Measurements from ENCODE around the gene APOL4.

The APOL4 gene

DNA sequence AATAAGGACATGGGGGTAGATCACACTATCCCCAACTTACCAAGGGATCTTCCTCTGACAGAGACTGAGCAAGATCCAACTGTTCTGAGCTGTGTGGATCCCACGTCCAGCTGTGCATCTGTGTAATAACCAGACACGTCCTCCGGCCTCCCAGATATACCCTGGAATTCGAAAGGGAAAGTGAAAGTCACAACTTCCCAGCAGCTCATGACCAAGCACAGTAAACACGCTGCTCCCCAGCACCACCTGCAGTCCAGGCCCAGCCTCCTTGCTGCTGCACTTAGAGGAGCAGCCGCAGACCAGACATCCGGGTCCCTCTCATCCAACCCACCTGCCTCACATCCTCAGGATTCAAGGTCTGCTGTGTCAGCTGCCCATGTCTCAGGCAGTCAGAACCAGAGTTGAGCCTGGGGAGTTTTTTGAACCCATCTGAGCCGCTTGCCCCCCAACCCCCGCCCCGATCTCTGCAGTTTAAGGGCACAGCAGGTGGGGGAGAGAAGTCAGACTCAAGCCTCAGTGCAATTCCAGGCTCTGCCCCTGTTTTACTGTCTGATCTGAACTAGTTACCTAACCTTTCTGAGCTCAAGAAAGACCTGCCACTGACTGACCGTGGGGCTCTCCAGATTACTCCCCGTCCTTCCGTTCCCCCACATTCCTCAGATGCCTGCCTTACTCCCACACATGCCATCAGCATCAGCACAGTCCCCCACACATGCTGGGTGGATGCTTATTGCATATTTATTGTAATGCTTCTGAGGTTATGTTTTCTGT lies 38.0 kb upstream of the APOL4 start, which contains the start of gene APOL2:
TSS of gene APOL2 (minus strand) at position 127 of the 771 bp plus-strand sequence. CDS start 6,365 bp downstream, outside the sequence.
- peak within 1 kb of the TSS; percentile 67 for H3K27ac ChIP-seq
- H3K9me3 ChIP-seq (ENCODE audit: low read depth, low read length) = no peaks in the 10 kb centered on the region
- H3K4me3 ChIP-seq = peak within 1 kb of the TSS; percentile 85
- H3K36me3 ChIP-seq (ENCODE audit: insufficient read depth, low read length) = peaks cover 6% of the 10 kb centered on the region; the same call in 1 of the 2 replicates
- DNase-seq (ENCODE audit: low read depth, low spot score) = peak; percentile 24
- peak within 1 kb of the TSS; percentile 79 for H3K9ac ChIP-seq (ENCODE audit: insufficient read length)
- peak; percentile 70 for TF ChIP-seq FOXP2 (optimal IDR thresholded peaks at IDR 0.05; ENCODE audit: control extremely low read depth, extremely low read length, insufficient read depth)
- TF ChIP-seq POLR2AphosphoS5 (IDR thresholded peaks at IDR 0.05; ENCODE audit: borderline replicate concordance, low read depth, low read length) = no peak; the same call in 1 of the 2 replicates

DNA sequence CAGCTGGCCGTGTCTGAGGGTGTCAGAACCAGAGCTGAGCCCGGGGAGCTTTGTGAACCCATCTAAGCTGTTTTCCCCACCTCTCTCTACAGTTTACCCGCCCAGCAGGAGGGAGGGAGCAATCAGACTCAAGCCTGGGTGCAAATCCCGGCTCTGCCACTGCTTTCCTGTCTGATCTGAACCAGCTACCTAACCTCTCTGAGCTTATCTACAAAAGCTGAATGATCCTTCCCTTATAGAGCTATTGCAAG lies 37.5 kb upstream of the APOL4 start:
- no peak for DNase-seq (ENCODE audit: low read depth, low spot score)

DNA sequence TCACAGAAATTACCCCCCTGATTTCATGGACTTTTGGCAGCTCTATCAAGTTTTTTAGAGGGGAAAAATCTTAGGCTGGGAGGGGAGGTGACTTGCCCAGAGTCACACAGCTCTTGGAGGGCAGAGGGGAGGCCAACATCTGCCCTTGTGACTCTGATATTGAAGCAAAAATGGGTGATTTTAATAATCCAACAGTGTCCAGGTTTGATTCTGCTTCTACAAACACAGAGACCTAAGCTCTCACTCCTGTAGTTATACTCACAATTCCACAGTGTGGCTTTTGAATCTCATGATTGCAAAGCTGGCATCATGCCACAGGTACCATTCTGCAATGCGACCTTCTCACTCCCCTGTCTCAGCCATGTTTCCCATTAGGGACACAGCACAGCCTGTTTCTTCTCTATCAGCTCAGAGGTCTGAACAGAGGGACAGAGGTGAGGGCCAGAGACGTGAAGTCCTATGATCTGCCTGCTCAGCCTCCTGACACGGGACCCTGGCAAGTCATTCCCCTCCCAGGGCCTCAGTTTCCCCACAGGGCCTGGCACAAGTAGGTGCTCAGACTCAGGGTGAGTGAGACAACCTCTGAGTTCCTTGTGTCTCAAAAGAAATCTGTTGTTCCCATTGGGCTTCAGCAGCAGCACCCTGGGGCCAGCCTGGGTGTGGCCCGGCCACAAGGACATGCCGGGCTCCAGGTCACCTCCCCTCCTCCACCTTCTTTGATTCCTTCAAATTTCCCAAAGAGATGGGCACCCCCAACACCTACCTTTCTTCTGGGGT lies 37.0 kb upstream of the APOL4 start:
- DNase-seq (ENCODE audit: low read depth, low spot score) = no peak
- Histone ChIP-seq H3K4me3 (peak overlapping the region; percentile 85), H3K36me3 (ENCODE audit: insufficient read depth, low read length) (peaks cover 6% of the 10 kb centered on the region; the same call in 1 of the 2 replicates), H3K9ac (ENCODE audit: insufficient read length) (peak overlapping the region; percentile 79), H3K9me3 (ENCODE audit: low read depth, low read length) (no peaks in the 10 kb centered on the region), H3K27ac (peak overlapping the region; percentile 67)
- TF ChIP-seq FOXP2 (optimal IDR thresholded peaks at IDR 0.05; ENCODE audit: control extremely low read depth, extremely low read length, insufficient read depth) (no peak), POLR2AphosphoS5 (IDR thresholded peaks at IDR 0.05; ENCODE audit: borderline replicate concordance, low read depth, low read length) (no peak), EZH2 (IDR thresholded peaks at IDR 0.05) (no peak)

More for the DNA sequence above, 37.5 kb upstream of the APOL4 start:
- Histone ChIP-seq H3K36me3 (ENCODE audit: insufficient read depth, low read length) (peaks cover 6% of the 10 kb centered on the region; the same call in 1 of the 2 replicates), H3K27ac (peak overlapping the region; percentile 67), H3K4me3 (peak overlapping the region; percentile 85), H3K9me3 (ENCODE audit: low read depth, low read length) (no peaks in the 10 kb centered on the region), H3K9ac (ENCODE audit: insufficient read length) (peak overlapping the region; percentile 79)
- no peak for TF ChIP-seq EZH2 (IDR thresholded peaks at IDR 0.05)
- TF ChIP-seq FOXP2 (optimal IDR thresholded peaks at IDR 0.05; ENCODE audit: control extremely low read depth, extremely low read length, insufficient read depth) = no peak
- no peak for TF ChIP-seq POLR2AphosphoS5 (IDR thresholded peaks at IDR 0.05; ENCODE audit: borderline replicate concordance, low read depth, low read length)

DNA sequence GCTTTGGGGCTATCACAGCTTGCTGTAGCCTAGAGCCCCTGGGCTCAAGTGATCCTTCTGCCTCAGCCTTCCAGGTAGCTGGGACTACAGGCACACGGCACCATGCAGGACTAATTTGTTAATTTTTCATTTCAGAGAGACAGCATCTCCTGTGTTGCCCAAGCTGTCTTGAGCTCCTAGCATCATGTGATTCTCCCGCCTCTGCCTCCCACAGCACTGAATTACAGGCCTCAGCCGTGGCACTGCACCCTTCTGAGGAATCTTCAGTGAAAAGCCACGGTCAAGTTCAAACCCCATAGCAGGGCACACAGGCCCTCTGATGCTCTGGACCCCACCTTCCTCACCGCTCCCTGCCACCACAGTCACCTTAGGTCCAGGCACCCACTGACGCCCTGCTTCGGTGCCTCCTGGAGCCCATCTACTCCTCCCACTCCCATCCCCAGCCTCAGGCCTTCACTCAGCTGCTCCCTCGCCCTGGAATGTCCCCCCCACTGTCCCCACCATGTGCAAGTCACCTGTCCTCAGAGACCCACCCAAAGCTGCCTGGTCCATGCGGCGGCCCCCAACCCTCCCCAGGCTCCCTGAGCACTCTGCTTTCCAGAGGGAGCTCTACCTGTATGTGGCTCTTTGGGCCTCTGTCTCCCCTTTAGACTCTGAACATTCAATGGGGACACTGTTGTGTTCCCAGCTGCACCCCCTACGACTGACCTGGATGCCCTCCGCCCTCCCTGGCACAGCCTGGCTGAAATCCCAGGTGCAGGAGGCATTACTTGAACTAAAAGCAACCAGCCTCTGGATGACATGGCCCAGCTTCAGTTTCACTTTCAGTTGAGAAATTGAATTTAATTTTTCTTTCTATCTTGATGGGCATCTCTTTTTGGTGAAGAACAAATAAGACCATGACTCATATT lies 36.1 kb upstream of the APOL4 start:
- H3K27ac ChIP-seq = no peak overlapping the region
- DNase-seq (ENCODE audit: low read depth, low spot score) = no peak
- no peaks in the 10 kb centered on the region for H3K9me3 ChIP-seq (ENCODE audit: low read depth, low read length)
- H3K9ac ChIP-seq (ENCODE audit: insufficient read length) = no peak overlapping the region
- TF ChIP-seq EZH2 (IDR thresholded peaks at IDR 0.05) = no peak
- TF ChIP-seq POLR2AphosphoS5 (IDR thresholded peaks at IDR 0.05; ENCODE audit: borderline replicate concordance, low read depth, low read length) = no peak
- no peak for TF ChIP-seq FOXP2 (optimal IDR thresholded peaks at IDR 0.05; ENCODE audit: control extremely low read depth, extremely low read length, insufficient read depth)
- peaks cover 6% of the 10 kb centered on the region; the same call in 1 of the 2 replicates for H3K36me3 ChIP-seq (ENCODE audit: insufficient read depth, low read length)
- peak overlapping the region; percentile 85; the same call in 1 of the 2 replicates for H3K4me3 ChIP-seq

DNA sequence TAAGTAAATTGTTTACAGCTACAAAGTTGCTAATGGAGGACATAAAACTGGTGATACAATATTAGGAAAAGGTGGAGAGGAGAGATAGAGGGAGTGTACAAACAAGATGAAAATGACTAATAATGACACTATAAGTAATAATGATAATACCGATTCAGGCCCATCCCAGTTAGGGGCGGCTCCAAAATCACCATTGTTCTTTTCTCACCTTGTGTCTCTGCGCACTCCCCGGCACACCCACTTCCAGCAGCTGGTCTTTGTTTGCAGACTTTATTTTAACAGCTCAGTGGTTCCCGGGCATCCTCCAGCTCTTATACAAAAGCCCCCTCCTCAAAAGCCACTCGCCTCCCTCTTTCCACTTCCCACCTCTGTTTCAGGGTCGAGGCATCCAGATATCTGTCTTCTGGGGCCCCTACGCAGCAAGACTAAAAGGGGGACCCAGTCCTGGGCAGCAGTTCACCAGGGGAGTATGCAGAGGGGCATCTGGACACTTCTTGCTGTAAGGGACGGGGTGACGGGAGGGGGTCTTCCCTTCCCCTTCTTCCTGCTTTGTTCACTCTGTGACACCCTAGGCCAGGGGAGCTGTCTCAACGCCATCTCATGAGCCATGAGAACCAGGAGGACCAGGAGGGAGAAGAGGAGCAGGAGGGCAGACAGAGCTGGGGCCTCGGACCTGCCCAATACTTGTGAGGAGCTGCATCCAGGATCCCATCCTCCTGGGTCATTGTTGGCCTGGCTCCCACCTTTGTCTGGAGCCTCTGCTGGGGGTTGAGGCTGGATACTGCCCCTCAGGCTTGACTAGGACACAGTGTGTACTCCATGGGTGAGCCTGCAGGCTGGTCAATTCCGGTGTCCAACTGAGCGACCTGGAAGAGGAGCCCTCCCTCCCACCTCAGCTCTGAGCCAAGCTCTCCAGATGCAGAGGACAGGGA lies 35.0 kb upstream of the APOL4 start:
- H3K36me3 ChIP-seq (ENCODE audit: insufficient read depth, low read length) = peaks cover 6% of the 10 kb centered on the region; the same call in 1 of the 2 replicates
- no peak overlapping the region for H3K9ac ChIP-seq (ENCODE audit: insufficient read length)

DNA sequence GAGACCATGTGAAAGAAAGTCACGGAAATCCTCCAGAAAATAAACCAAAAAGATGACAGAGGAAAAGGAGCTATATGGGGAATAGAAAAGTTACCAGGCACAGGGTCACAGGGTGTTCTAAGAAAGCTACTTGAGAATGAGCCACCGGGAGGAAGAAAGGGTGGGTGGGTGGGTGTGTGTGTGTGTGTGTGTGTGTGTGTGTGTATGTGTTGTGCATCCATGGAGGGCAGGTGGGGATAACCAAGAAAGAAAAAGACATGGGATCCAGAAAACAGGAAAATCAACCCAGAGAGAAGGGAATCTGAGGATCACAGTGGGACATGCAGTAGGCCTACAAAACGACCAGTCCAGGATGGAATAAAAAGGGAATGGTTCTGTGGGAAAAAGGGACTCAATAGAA lies 34.0 kb upstream of the APOL4 start:
- no peak overlapping the region for H3K27ac ChIP-seq
- H3K36me3 ChIP-seq (ENCODE audit: insufficient read depth, low read length) = peaks cover 6% of the 10 kb centered on the region; the same call in 1 of the 2 replicates
- no peak overlapping the region for H3K4me3 ChIP-seq
- H3K9ac ChIP-seq (ENCODE audit: insufficient read length) = no peak overlapping the region
- H3K9me3 ChIP-seq (ENCODE audit: low read depth, low read length) = no peaks in the 10 kb centered on the region
- DNase-seq (ENCODE audit: low read depth, low spot score) = no peak
- TF ChIP-seq FOXP2 (optimal IDR thresholded peaks at IDR 0.05; ENCODE audit: control extremely low read depth, extremely low read length, insufficient read depth) (no peak), POLR2AphosphoS5 (IDR thresholded peaks at IDR 0.05; ENCODE audit: borderline replicate concordance, low read depth, low read length) (no peak)

More for the DNA sequence above, 35.0 kb upstream of the APOL4 start:
- Histone ChIP-seq H3K4me3 (no peak overlapping the region), H3K27ac (no peak overlapping the region), H3K9me3 (ENCODE audit: low read depth, low read length) (no peaks in the 10 kb centered on the region)
- no peak for TF ChIP-seq FOXP2 (optimal IDR thresholded peaks at IDR 0.05; ENCODE audit: control extremely low read depth, extremely low read length, insufficient read depth)
- TF ChIP-seq EZH2 (IDR thresholded peaks at IDR 0.05) = no peak
- TF ChIP-seq POLR2AphosphoS5 (IDR thresholded peaks at IDR 0.05; ENCODE audit: borderline replicate concordance, low read depth, low read length) = no peak
- no peak for DNase-seq (ENCODE audit: low read depth, low spot score)

DNA sequence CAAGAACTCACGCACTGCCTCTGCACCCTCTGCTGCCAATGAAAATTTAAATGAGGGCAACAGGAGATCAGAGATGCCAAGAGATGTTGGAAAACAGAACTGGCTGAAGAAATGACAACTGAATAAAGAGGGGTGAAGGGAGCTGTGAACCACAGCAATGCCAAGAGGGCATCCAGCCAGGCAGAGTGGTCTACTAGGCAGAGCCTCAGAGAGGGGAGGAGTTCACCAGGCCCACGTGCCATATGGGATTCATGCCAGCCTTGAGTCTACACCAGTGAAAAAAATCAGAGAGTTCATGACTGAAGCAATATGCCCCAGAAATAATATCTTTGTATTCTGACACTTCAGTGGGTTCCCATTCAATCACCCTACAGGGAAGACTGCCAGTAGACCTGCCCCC lies 33.3 kb upstream of the APOL4 start:
- TF ChIP-seq POLR2AphosphoS5 (IDR thresholded peaks at IDR 0.05; ENCODE audit: borderline replicate concordance, low read depth, low read length) (no peak), FOXP2 (optimal IDR thresholded peaks at IDR 0.05; ENCODE audit: control extremely low read depth, extremely low read length, insufficient read depth) (no peak), EZH2 (IDR thresholded peaks at IDR 0.05) (no peak)
- DNase-seq (ENCODE audit: low read depth, low spot score) = no peak
- Histone ChIP-seq H3K9ac (ENCODE audit: insufficient read length) (no peak overlapping the region), H3K4me3 (no peak overlapping the region), H3K9me3 (ENCODE audit: low read depth, low read length) (no peaks in the 10 kb centered on the region), H3K36me3 (ENCODE audit: insufficient read depth, low read length) (peaks cover 6% of the 10 kb centered on the region; the same call in 1 of the 2 replicates), H3K27ac (no peak overlapping the region)
